Stimulated activated CD8-positive, alpha-beta memory T cell treated with anti-CD3 and anti-CD28 coated beads, Interleukin-4, amount 100 ng/mL, for 24 hours (primary cell): ENCODE results near the gene MEI1.

Source experiments
- DNase-seq: peaks from one replicate; pipeline ENCODE4 v3.0.0-alpha.2; 2020; ENCODE audit warnings: low read depth

The MEI1 gene

GRCh38 chr22:41746567-41747400 is 47.5 kb downstream of the MEI1 start:
- DNase-seq = peak; percentile 8

GRCh38 chr22:41752011-41752970 is 53.0 kb downstream of the MEI1 start:
- no peak for DNase-seq

- no peak for DNase-seq
These were observed 54.7 kb downstream of the MEI1 start for GRCh38 chr22:41753984-41754383.

GRCh38 chr22:41757502-41757901 is 58.2 kb downstream of the MEI1 start:
- no peak for DNase-seq

- DNase-seq = no peak
These were observed 58.9 kb downstream of the MEI1 start for GRCh38 chr22:41758231-41758630.

- no peak for DNase-seq
These were observed 63.9 kb downstream of the MEI1 start for GRCh38 chr22:41762980-41763779.

GRCh38 chr22:41766476-41766875 is 67.2 kb downstream of the MEI1 start:
- no peak for DNase-seq

GRCh38 chr22:41768430-41768829 is 69.1 kb downstream of the MEI1 start:
- DNase-seq = no peak

GRCh38 chr22:41770715-41771468 is 71.6 kb downstream of the MEI1 start:
- no peak for DNase-seq

- DNase-seq = no peak
These were observed 72.9 kb downstream of the MEI1 start for GRCh38 chr22:41772198-41772597.

GRCh38 chr22:41772645-41773044 is 73.3 kb downstream of the MEI1 start:
- no peak for DNase-seq

- no peak for DNase-seq
These were observed 76.0 kb downstream of the MEI1 start for GRCh38 chr22:41775338-41775737.

- DNase-seq = no peak
These were observed 76.7 kb downstream of the MEI1 start for GRCh38 chr22:41775976-41776375.

GRCh38 chr22:41776381-41776780 is 77.1 kb downstream of the MEI1 start:
- DNase-seq = no peak

- DNase-seq = no peak
These were observed 78.6 kb downstream of the MEI1 start for GRCh38 chr22:41777749-41778425.

- DNase-seq = no peak
These were observed 80.7 kb downstream of the MEI1 start for GRCh38 chr22:41779929-41780505.

GRCh38 chr22:41780746-41781505 is 81.6 kb downstream of the MEI1 start:
- peak; percentile 75 for DNase-seq

GRCh38 chr22:41781507-41781906 is 82.2 kb downstream of the MEI1 start:
- no peak for DNase-seq

GRCh38 chr22:41782316-41782715 is 83.0 kb downstream of the MEI1 start:
- DNase-seq = no peak

GRCh38 chr22:41782751-41783150 is 83.4 kb downstream of the MEI1 start:
- no peak for DNase-seq
